ENCODE measurements around the gene GPM6B.

The GPM6B gene

DNA sequence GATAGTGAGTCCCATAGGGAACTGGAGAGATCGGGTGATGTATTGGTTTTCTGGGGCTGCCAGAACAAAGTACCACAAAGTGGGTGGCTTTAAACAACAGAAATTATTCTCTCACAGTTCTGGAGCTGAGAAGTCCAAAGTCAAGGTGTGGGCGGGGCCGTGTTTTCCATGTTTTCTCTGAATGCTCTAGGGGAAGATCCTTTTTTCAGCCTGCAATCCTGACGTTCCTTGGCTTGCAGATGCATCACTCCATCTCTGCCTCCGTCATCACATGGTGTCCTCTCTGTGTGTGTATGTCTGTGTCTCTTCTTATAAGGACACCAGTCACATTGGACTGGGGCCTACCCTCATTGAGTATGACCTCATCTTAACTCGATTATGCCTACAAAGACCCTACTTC, 7.9 kb upstream of the GPM6B start:
- no peak for DNase-seq (ENCODE audit: low read depth)

DNA sequence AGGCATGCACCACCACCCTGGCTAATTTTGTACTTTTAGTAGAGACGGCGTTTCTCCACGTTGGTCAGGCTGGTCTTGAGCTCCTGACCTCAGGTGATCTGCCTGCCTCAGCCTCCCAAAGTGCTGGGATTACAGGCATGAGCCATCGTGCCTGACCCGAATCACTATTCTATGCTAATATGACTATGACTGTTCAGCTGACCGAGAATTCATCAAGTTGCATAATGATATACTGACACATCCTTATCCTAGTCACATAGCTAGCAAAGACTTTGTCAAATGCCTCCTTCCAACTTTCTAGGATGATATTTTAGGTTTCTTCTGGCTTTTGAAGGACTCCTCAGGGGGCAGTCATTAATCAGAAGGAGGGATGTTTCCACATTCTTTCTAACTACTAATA, 4.8 kb upstream of the GPM6B start:
- no peak for DNase-seq (ENCODE audit: low read depth)

- no peak for DNase-seq (ENCODE audit: low read depth)
These were observed 717 bp downstream of the GPM6B start for GRCh38 chrX:13816176-13816575.

DNA sequence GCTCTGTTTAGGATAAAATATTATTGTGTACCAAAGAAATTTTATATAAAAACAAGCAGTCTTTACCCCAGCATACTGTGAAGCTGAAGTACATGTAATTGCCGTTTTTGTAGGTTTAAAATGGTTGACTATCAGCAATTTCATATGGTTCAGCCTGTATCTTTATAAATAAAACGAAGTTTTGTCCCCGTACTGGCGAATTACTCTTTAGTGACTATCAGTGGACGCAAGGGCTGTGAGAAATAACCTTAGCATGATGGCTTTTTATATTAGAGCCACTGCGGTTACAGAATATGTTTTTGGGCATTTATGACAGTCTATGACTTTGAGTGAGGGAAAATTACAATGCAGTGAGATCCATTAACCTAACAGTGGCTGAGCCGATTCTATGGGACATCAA, 1.2 kb downstream of the GPM6B start:
- DNase-seq (ENCODE audit: low read depth): no peak

- no peak for DNase-seq (ENCODE audit: low read depth)
These were observed 8.0 kb downstream of the GPM6B start for GRCh38 chrX:13808865-13809264.

DNA sequence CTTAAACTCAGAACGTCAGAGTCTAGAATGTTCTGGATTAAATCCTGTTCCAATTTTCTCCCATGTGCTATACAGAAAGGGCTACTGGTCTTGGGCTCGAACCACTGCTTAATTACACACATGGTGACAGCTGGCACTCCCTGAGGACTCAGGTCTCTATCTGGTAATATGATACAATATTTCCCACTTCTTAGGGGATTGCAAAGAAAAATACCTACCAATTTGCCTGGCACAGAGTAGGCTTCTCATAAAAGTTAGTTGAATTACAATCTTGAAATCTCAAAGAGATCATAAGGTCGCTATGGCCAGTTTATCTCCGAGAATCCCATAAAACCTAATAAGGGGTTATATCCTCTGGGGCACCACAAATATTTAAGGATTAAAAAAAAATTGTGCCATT, 8.6 kb downstream of the GPM6B start:
- DNase-seq (ENCODE audit: low read depth): no peak

GRCh38 chrX:13805241-13805640, 11.7 kb downstream of the GPM6B start:
- DNase-seq (ENCODE audit: low read depth): no peak

DNA sequence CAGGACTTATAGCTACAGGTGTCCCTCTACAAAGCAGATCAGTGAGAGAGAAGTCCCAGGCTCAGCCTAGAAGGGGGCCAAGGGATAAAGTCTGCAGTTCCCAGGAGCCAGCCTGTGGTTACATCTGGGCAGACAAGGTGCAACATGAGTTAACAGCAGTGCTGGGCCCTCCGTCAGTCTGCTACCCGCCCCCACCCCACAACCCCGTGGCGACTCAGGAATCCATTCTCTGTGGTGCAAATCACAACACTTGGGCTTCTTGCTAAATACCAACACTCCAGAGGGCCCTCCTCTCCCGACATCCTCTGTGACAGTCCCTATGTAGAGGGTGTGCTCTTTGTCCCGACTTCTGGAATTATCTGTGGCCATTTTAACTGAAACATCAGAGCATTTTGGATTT, 13.8 kb downstream of the GPM6B start:
- DNase-seq (ENCODE audit: low read depth): no peak

- no peak for DNase-seq (ENCODE audit: low read depth)
These were observed 18.7 kb downstream of the GPM6B start for GRCh38 chrX:13798184-13798583.

- DNase-seq (ENCODE audit: low read depth): no peak
These were observed 19.4 kb downstream of the GPM6B start for GRCh38 chrX:13797512-13797911.

DNA sequence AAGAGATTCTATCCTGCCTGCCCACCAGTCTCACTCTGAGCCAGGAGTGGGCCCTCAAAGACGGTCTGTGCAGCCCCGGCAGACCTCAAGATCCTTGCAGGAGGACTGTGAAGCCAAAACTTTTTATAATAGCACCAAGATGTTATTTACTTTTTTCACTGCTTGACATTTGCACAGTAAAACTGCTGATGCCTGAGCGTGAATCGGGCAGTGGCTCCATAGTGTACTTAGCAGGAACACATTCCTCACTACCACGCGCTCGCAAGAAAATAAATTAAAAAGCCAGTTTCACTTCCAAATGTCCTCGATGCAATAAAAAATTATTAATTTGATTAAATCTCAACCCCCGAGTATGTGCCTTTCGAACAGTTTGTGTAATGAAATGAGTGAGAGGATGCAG, 22.5 kb downstream of the GPM6B start:
- DNase-seq (ENCODE audit: low read depth): no peak

DNA sequence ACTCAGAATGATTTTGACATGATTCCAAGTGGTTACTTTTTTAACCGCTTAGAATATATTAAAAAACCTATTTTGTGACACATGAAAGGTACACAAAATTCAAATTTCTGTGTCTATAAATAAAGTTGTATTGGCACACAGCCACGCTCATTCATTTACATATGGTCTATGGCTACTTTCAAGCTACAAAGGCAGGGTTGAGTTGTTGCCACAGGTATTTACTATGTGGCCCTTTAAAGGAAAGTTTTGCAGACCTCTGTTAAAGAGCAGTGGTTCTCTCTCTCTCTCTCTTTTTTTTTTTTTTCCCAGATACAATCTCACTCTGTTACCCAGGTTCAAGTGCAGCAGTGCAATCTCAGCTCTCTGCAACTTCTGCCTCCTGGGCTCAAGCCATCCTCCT, 23.0 kb downstream of the GPM6B start:
- no peak for DNase-seq (ENCODE audit: low read depth)

GRCh38 chrX:13791559-13791958, 25.3 kb downstream of the GPM6B start:
- no peak for DNase-seq (ENCODE audit: low read depth)

GRCh38 chrX:13791145-13791544, 25.7 kb downstream of the GPM6B start:
- DNase-seq (ENCODE audit: low read depth): no peak

- no peak for DNase-seq (ENCODE audit: low read depth)
These were observed 26.4 kb downstream of the GPM6B start for GRCh38 chrX:13790206-13791131.

DNA sequence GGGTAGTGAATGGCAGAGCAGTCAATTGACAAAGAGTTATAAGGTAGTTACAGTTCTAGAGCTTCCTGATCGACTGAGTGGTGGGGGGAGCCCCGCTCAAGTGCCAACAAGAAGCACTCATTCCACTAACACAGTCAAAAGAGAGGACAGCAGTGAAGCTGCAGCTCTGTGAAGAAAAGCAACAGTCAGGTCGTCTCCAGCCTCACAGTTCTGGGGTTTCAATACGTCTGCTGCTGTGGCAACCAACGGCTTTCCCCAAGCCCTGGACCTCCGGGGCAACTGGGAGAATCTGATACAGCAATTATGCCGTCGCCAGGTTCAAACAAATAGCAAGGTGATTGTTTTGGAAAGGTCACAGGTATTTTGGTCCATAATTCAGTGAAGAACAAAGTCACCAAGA, 30.8 kb downstream of the GPM6B start:
- no peak for DNase-seq (ENCODE audit: low read depth)

DNA sequence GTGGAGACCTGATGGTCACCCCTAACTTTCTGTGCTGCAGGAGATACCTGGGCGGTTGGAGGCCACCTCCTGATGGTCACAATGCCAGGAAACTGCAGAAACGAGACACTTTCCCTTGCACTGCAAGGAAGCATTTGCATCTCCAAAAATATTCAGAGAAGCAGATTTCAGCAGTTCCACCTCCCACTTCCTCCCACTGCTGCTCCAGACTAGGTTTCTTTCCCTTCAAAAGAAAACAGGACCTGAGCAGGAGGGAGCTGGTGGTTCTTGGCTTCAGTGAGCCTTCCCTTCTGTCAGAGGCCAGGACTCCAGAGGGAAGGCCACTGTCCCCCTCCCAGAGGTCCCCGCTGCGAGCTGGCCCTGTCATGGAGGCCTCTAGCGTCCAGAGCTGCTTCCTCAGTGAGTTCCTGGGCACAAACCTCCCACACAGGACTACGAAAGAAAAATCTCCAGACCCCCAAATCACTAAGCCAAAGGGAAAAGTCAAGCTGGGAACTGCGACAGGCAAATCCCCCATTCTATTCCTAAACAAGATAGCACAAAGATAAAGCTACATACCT, 35.9 kb downstream of the GPM6B start:
- no peak for DNase-seq (ENCODE audit: low read depth)

GRCh38 chrX:13778916-13779315, 38.0 kb downstream of the GPM6B start:
- no peak for DNase-seq (ENCODE audit: low read depth)

DNA sequence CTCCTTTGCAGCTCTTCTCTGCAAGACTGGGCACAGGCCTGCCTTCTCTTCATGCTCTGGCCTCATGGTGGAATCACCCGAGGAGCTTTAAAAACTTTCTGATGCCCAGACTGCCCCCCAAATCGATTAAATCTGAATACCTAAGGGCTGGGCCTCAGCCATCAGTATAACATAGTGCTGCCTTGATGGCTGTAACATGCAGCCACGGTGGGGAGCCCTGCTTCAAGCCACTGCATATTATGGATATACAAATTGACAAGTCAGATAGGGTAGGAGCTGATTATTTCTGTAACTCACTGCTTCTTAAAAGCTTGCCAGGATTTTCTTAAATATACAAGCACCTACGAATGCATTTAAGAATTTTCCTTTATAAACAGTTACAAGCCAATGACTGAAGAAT, 40.5 kb downstream of the GPM6B start:
- DNase-seq (ENCODE audit: low read depth): no peak

DNA sequence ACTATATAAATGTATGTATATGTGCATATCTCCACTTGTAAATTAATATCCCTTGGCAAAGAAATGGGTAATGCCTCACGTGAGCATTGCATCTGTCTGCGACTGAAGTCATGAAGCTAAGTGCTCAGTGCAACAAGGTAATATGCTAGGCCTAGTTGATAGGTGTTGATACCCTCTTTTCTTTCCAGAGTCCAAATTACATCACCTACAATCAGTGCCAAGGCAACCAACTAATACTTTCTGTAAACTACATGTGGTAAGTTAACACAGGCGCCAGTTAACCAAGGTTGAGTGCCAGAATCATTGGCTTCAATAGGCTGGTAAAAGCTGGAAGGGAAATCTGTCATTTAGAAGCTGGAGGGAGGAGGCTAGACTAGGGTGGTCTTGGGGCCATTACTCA, 41.1 kb downstream of the GPM6B start:
- no peak for DNase-seq (ENCODE audit: low read depth)

DNA sequence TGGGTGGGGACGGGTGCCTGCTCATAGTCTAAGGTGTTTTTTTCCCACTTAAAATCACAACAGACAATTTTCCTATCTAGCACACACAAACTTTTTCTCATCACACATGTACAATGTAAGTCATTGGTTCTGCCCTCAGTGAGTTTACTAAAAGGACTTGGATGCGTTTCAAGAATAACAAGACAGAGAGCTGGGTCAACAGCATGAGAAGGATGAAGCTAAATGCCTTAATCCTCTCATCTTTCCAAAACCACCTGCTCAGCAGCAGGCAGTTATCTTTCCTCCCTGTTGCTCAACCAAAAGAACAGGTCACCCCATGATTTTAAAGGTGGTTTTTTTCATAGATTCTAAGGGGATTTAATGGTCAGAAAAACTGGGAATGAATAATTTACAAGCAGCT, 42.2 kb downstream of the GPM6B start:
- no peak for DNase-seq (ENCODE audit: low read depth)

GRCh38 chrX:13770013-13770535, 46.8 kb downstream of the GPM6B start:
- DNase-seq (ENCODE audit: low read depth): no peak

DNA sequence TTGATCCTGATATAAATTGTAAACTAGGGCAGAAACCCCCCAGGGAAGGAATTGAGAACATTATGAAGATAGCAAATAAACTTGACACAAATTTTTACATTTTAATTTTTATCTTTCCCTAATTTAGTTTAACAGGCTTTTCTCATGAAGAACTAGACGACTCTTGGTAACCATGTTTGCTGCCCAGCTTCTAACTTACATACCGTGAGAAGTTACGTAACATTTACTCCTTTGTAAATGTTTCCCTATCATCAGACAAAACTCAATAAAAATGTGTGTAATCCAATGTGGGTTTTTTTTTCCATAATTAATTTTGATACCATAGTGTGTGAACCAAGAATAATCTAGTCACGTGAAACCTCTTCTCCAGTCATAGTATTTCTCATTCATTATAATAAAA, 48.0 kb downstream of the GPM6B start:
- DNase-seq (ENCODE audit: low read depth): no peak

DNA sequence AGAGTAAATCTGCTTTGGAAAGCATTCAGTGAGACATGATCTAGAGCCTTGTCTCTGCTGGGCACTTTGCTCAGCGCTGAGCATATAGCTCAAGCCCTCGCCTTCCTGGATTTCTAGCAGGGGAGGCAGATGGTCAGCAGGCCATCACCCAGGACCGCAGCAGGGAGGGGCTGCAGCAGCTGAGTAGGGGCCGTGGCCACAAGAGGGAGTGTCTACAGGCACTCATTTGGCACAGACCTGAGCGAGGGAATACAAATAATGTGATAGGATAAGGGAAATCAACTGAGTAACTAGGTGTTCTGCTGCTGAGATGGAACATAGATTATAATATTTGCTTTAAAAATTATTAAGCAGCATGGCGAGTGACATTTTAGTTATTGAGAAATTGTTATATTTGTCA, 52.1 kb downstream of the GPM6B start:
- DNase-seq (ENCODE audit: low read depth): no peak
